Hepatocyte (in vitro differentiated cells): Measurements from ENCODE around the gene TOMM6. TPM values are rescaled to one million over a fixed set of nuclear protein-coding genes. Genes with fewer than 3 reads are reported as not detected.

Source experiments
- DNase-seq: peaks from one replicate; pipeline ENCODE4 v3.0.0-alpha.2; 2016; ENCODE audit warnings: low spot score
- H2AFZ ChIP-seq: fragments of 200-600 bp; sonication (generic); 2 replicates; pipeline ENCODE4 v1.6.0; 2016; ENCODE audit warnings: antibody characterized with exemption, mild to moderate bottlenecking
- H3K27ac ChIP-seq: fragments of 200-600 bp; sonication (generic); 2 replicates; pipeline ENCODE4 v1.5.1; 2016; ENCODE audit warnings: mild to moderate bottlenecking
- H3K27me3 ChIP-seq: fragments of 200-600 bp; sonication (generic); 2 replicates; pipeline ENCODE4 v1.6.1; 2016
- H3K36me3 ChIP-seq: fragments of 200-600 bp; sonication (generic); replicated peaks from 2 replicates; pipeline ENCODE4 v1.5.1; 2016; ENCODE audit warnings: low read depth; ENCODE audit not compliant: insufficient read depth
- H3K4me1 ChIP-seq: fragments of 200-600 bp; sonication (generic); 2 replicates; pipeline ENCODE4 v1.5.1; 2016; ENCODE audit warnings: mild to moderate bottlenecking, moderate library complexity; ENCODE audit not compliant: insufficient read depth
- H3K4me2 ChIP-seq: fragments of 200-600 bp; sonication (generic); 2 replicates; pipeline ENCODE4 v1.6.0; 2016
- H3K4me3 ChIP-seq: fragments of 200-600 bp; sonication (generic); 2 replicates; pipeline ENCODE4 v1.5.1; 2016; ENCODE audit warnings: mild to moderate bottlenecking
- H3K79me2 ChIP-seq: fragments of 200-600 bp; sonication (generic); 2 replicates; pipeline ENCODE4 v1.6.0; 2017; ENCODE audit warnings: mild to moderate bottlenecking
- H3K9me2 ChIP-seq: fragments of 200-600 bp; sonication (generic); replicated peaks from 2 replicates; pipeline ENCODE4 v1.6.0; 2017; ENCODE audit warnings: mild to moderate bottlenecking; ENCODE audit not compliant: insufficient read depth
- H3K9me3 ChIP-seq: fragments of 200-600 bp; sonication (generic); 2 replicates; pipeline ENCODE4 v1.5.1; 2016; ENCODE audit warnings: low read depth, mild to moderate bottlenecking
- H4K20me1 ChIP-seq: fragments of 200-600 bp; sonication (generic); 2 replicates; pipeline ENCODE4 v1.6.0; 2016; ENCODE audit warnings: mild to moderate bottlenecking; ENCODE audit not compliant: insufficient read depth, poor library complexity, severe bottlenecking
- EZH2 ChIP-seq: fragments of 200-600 bp; sonication (generic); IDR thresholded peaks from 2 replicates; pipeline ENCODE4 v1.6.1; 2016; ENCODE audit warnings: antibody characterized with exemption, mild to moderate bottlenecking, borderline replicate concordance
- EZH2phosphoT487 ChIP-seq: fragments of 200-600 bp; sonication (generic); IDR thresholded peaks from one replicate; pipeline ENCODE4 v1.6.1; 2018; ENCODE audit warnings: antibody characterized with exemption, mild to moderate bottlenecking, low read depth, moderate library complexity; ENCODE audit not compliant: unreplicated experiment, severe bottlenecking
- WGBS: methylation state at CpG from one replicate; pipeline ENCODE4 v1.1.6; 2016; ENCODE audit warnings: low lambda C conversion rate; ENCODE audit errors: missing lambda C conversion rate; 5-methylcytosine and 5-hydroxymethylcytosine counted together
- polyA plus RNA-seq: library from polyadenylated mRNA; unstranded; fragments of >200 nt; fragmentation: Nextera tagmentation; extraction: Ambion mirVana; gene quantifications from 2 replicates; pipeline ENCODE4 v1.2.1, GENCODE V29; 2016
- total RNA-seq: library from RNA; depleted of rRNA; stranded (reverse); fragments of >200 nt; gene quantifications from 2 replicates; pipeline ENCODE4 v1.2.3, GENCODE V29; 2014
- TF ChIP-seq, protein P1 (sequence below): fragments of 200-600 bp; sonication (generic); IDR thresholded peaks from 2 replicates; pipeline ENCODE4 v1.5.1; 2016; ENCODE audit warnings: antibody characterized with exemption, mild to moderate bottlenecking; ENCODE audit not compliant: poor library complexity

The TOMM6 gene
- total and polyA plus RNA-seq, 2 experiments from 2014 or later = 127 to 211 TPM

GRCh38 chr6:41748542-41748941, 39.0 kb upstream of the TOMM6 start:
- no peaks in the 10 kb centered on the region for H3K9me2 ChIP-seq
- WGBS = 75% methylated on average over 3 of the region's 3 CpGs
- no peak overlapping the region for H3K4me3 ChIP-seq
- H4K20me1 ChIP-seq = no peaks in the 10 kb centered on the region
- DNase-seq = no peak
- H3K36me3 ChIP-seq = no peaks in the 10 kb centered on the region
- H3K79me2 ChIP-seq = no peaks in the 10 kb centered on the region
- peaks cover 11% of the 10 kb centered on the region for H3K4me1 ChIP-seq
- TF ChIP-seq, protein P1, sequence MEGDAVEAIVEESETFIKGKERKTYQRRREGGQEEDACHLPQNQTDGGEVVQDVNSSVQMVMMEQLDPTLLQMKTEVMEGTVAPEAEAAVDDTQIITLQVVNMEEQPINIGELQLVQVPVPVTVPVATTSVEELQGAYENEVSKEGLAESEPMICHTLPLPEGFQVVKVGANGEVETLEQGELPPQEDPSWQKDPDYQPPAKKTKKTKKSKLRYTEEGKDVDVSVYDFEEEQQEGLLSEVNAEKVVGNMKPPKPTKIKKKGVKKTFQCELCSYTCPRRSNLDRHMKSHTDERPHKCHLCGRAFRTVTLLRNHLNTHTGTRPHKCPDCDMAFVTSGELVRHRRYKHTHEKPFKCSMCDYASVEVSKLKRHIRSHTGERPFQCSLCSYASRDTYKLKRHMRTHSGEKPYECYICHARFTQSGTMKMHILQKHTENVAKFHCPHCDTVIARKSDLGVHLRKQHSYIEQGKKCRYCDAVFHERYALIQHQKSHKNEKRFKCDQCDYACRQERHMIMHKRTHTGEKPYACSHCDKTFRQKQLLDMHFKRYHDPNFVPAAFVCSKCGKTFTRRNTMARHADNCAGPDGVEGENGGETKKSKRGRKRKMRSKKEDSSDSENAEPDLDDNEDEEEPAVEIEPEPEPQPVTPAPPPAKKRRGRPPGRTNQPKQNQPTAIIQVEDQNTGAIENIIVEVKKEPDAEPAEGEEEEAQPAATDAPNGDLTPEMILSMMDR = no peak
- H3K9me3 ChIP-seq = no peaks in the 10 kb centered on the region
- H3K27me3 ChIP-seq = no peaks in the 10 kb centered on the region
- no peak overlapping the region for H3K27ac ChIP-seq
- no peak overlapping the region for H3K4me2 ChIP-seq
- H2AFZ ChIP-seq = no peak overlapping the region

GRCh38 chr6:41750374-41750773, 37.1 kb upstream of the TOMM6 start:
- WGBS = 96% methylated on average over 3 of the region's 3 CpGs
- peaks cover 11% of the 10 kb centered on the region for H3K4me1 ChIP-seq
- H3K79me2 ChIP-seq = no peaks in the 10 kb centered on the region
- H4K20me1 ChIP-seq = no peaks in the 10 kb centered on the region
- no peak overlapping the region for H3K4me2 ChIP-seq
- TF ChIP-seq EZH2 = no peak
- H3K36me3 ChIP-seq = no peaks in the 10 kb centered on the region
- no peaks in the 10 kb centered on the region for H3K9me2 ChIP-seq
- H3K4me3 ChIP-seq = no peak overlapping the region
- no peak overlapping the region for H3K27ac ChIP-seq
- no peaks in the 10 kb centered on the region for H3K9me3 ChIP-seq
- no peaks in the 10 kb centered on the region for H3K27me3 ChIP-seq
- no peak overlapping the region for H2AFZ ChIP-seq
- DNase-seq = no peak

DNA sequence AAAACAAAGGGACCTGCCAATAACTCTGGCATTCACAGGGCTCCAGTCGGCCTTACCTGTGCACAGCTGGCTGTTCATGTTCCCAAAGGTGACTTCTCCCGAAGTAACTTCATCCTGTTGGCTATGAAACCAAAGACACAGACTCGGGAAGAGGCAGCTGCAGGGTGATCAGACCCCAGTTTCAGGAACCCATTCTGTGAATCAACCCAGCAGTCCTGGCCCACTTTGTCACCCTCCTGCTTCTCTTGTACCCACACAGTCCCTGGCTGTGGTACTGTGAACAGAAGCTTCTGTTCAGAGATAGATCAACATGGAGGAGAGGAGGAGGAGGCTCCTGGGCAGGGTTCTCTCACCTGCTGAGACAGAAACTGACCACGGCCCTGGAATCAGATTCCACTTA, 31.6 kb upstream of the TOMM6 start:
- H3K79me2 ChIP-seq = no peaks in the 10 kb centered on the region
- no peaks in the 10 kb centered on the region for H3K9me2 ChIP-seq
- H3K4me3 ChIP-seq = no peak overlapping the region
- H2AFZ ChIP-seq = no peak overlapping the region
- no peaks in the 10 kb centered on the region for H3K27me3 ChIP-seq
- no peak for DNase-seq
- no peak overlapping the region for H3K27ac ChIP-seq
- H3K9me3 ChIP-seq = no peaks in the 10 kb centered on the region
- no peak overlapping the region for H3K4me2 ChIP-seq
- WGBS = 83% methylated on average over 4 of the region's 4 CpGs
- no peaks in the 10 kb centered on the region for H3K36me3 ChIP-seq
- no peaks in the 10 kb centered on the region for H3K4me1 ChIP-seq
- no peak for TF ChIP-seq EZH2
- TF ChIP-seq, protein P1 = no peak
- TF ChIP-seq EZH2phosphoT487 = no peak
- H4K20me1 ChIP-seq = no peaks in the 10 kb centered on the region

- Histone ChIP-seq H3K36me3 (no peaks in the 10 kb centered on the region), H4K20me1 (no peaks in the 10 kb centered on the region), H3K4me3 (no peak overlapping the region), H2AFZ (no peak overlapping the region), H3K27me3 (no peaks in the 10 kb centered on the region), H3K4me1 (no peaks in the 10 kb centered on the region), H3K9me2 (no peaks in the 10 kb centered on the region), H3K79me2 (no peaks in the 10 kb centered on the region), H3K27ac (no peak overlapping the region), H3K9me3 (no peaks in the 10 kb centered on the region), H3K4me2 (no peak overlapping the region)
- no peak for DNase-seq
- 72% methylated on average over 13 of the region's 13 CpGs for WGBS
- no peak for TF ChIP-seq EZH2
- TF ChIP-seq, protein P1 = no peak
Observed at GRCh38 chr6:41756354-41756753, 31.1 kb upstream of the TOMM6 start.
